ENCODE data around the gene TBC1D22B. TPM values are rescaled to one million over a fixed set of nuclear protein-coding genes. Genes with fewer than 3 reads are reported as not detected.

The TBC1D22B gene
- polyA plus RNA-seq, 3 donors: 3.9 to 5.0 (median 4.9) TPM

DNA sequence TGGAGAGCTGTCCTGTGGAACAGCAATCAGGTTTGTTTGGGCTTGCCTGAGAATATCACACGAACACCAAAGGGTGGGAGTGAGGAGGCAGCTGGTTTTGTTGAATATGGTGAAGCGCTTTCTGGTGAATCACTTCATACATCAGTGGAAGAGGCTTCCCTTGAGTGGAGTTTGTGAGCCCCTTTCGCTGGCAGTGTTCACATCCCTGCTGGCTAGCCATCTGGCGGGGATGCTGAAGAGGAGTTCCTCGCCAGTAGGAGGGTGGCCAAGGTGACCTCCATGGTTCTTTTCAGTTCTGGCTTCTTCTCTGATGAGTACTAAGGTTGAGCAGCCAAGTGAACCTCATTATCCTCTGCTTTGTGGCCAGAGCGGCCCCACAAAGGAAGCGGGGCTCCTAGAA, 58.5 kb downstream of the TBC1D22B start:
- H3K4me2 ChIP-seq (replicated peaks; ENCODE audit: extremely low read depth, low read length, poor library complexity, severe bottlenecking): no peak overlapping the region
- no peaks in the 10 kb centered on the region for H3K4me1 ChIP-seq (ENCODE audit: control insufficient read depth in 1 of 2, insufficient read depth in 2 of 2, low read length in 2 of 2)
- no peak for TF ChIP-seq CTCF (IDR thresholded peaks at IDR 0.05)
- 100% methylated on average over 3 of the region's 7 CpGs for WGBS (ENCODE audit: insufficient coverage)
- intact Hi-C loops (cut with micrococcal nuclease): no loop called here
- H3K4me3 ChIP-seq (replicated peaks in 1 of 3; ENCODE audit: low read depth in 2 of 3, low read length in 3 of 3): no peak overlapping the region
- no peaks in the 10 kb centered on the region for H3K27me3 ChIP-seq (ENCODE audit: control insufficient read depth in 2 of 2, insufficient read depth in 2 of 2, low read length in 2 of 2)
- H3K9me3 ChIP-seq (replicated peaks in 1 of 2; ENCODE audit: control insufficient read depth in 1 of 2, insufficient read depth in 1 of 2, low read length in 2 of 2): no peaks in the 10 kb centered on the region
- no peak overlapping the region for H3K9ac ChIP-seq (ENCODE audit: insufficient read depth, low read length, poor library complexity, severe bottlenecking)
- no peak overlapping the region for H3K4me3 Mint-ChIP-seq
- H3K79me2 ChIP-seq (ENCODE audit: insufficient read depth, low read length): no peaks in the 10 kb centered on the region
- H3K27me3 Mint-ChIP-seq (ENCODE audit: low read depth in 3 of 3): no peaks in the 10 kb centered on the region
- no peaks in the 10 kb centered on the region for H3K9me3 Mint-ChIP-seq
- H3K36me3 Mint-ChIP-seq: peaks cover 22 to 27% of the 10 kb centered on the region in 2 donors
- H3K36me3 ChIP-seq (replicated peaks in 1 of 2; ENCODE audit: control insufficient read depth in 1 of 2, insufficient read depth in 2 of 2, low read length in 2 of 2): peaks cover 51 to 88% of the 10 kb centered on the region in 2 donors
- H3K4me1 Mint-ChIP-seq: peaks cover 10% of the 10 kb centered on the region
- no peak overlapping the region for H2AFZ ChIP-seq (ENCODE audit: insufficient read depth, low read depth, low read length, poor library complexity, severe bottlenecking)
- H4K20me1 ChIP-seq (ENCODE audit: insufficient read depth, low read length): no peaks in the 10 kb centered on the region
- no peak overlapping the region for H3K27ac ChIP-seq (ENCODE audit: low read depth in 1 of 2, low read length in 2 of 2)
- no peak for DNase-seq
- no peak overlapping the region for H3K27ac Mint-ChIP-seq

DNA sequence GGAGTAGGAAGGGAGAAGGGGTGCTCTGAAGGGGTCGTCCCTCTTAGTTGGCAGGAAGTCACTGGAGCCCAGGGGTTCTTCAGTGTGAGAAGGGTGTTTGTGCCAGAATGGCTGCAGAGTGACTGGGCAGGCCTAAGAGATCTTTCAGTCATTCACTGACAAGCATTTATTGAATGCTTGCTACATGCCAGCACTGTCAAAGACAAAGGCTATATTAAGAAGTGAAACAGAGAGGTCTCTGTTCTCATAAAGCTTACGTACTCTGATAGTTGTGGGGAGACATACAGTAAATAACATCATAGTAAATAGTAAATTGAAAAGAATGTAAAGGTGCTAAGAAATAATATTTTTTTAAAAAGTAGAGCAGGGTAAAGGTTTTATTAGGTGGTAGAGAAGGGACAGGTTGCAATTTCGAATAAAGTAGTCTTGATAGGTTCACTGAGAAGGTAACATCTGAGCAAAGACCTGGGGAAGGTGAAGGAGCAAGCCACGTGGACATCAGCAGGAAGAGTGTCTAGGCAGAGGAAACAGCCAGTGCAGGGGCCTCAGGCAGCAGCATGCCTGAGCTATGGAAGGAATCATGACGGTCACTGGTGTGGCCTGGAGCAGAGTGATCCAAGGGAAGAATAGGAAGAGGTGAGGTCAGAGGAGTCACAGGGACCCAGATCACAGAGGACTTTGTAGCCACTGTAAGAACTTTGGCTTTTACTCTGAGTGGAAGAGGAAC, 59.9 kb downstream of the TBC1D22B start:
- WGBS (ENCODE audit: insufficient coverage): 90% methylated on average over 3 of the region's 5 CpGs
- H3K4me3 ChIP-seq (replicated peaks in 1 of 3; ENCODE audit: low read depth in 2 of 3, low read length in 3 of 3): no peak overlapping the region

More for the DNA sequence above, 59.9 kb downstream of the TBC1D22B start:
- Histone ChIP-seq H3K79me2 (ENCODE audit: insufficient read depth, low read length) (no peaks in the 10 kb centered on the region), H2AFZ (ENCODE audit: insufficient read depth, low read depth, low read length, poor library complexity, severe bottlenecking) (no peak overlapping the region), H3K4me1 (ENCODE audit: control insufficient read depth in 1 of 2, insufficient read depth in 2 of 2, low read length in 2 of 2) (no peaks in the 10 kb centered on the region), H3K9ac (ENCODE audit: insufficient read depth, low read length, poor library complexity, severe bottlenecking) (no peak overlapping the region), H3K9me3 (replicated peaks in 1 of 2; ENCODE audit: control insufficient read depth in 1 of 2, insufficient read depth in 1 of 2, low read length in 2 of 2) (no peaks in the 10 kb centered on the region), H4K20me1 (ENCODE audit: insufficient read depth, low read length) (no peaks in the 10 kb centered on the region), H3K27me3 (ENCODE audit: control insufficient read depth in 2 of 2, insufficient read depth in 2 of 2, low read length in 2 of 2) (no peaks in the 10 kb centered on the region), H3K27ac (ENCODE audit: low read depth in 1 of 2, low read length in 2 of 2) (no peak overlapping the region), H3K36me3 (replicated peaks in 1 of 2; ENCODE audit: control insufficient read depth in 1 of 2, insufficient read depth in 2 of 2, low read length in 2 of 2) (peaks cover 59 to 94% of the 10 kb centered on the region in 2 donors), H3K4me2 (replicated peaks; ENCODE audit: extremely low read depth, low read length, poor library complexity, severe bottlenecking) (no peak overlapping the region)
- peaks cover 22 to 32% of the 10 kb centered on the region in 2 donors for H3K36me3 Mint-ChIP-seq
- DNase-seq: no peak
- H3K4me1 Mint-ChIP-seq: peaks cover 10% of the 10 kb centered on the region
- H3K27me3 Mint-ChIP-seq (ENCODE audit: low read depth in 3 of 3): no peaks in the 10 kb centered on the region
- H3K9me3 Mint-ChIP-seq: no peaks in the 10 kb centered on the region
- no peak overlapping the region for H3K4me3 Mint-ChIP-seq
- no peak overlapping the region for H3K27ac Mint-ChIP-seq
- no peak for TF ChIP-seq CTCF (IDR thresholded peaks at IDR 0.05)
- intact Hi-C loops (cut with micrococcal nuclease): no loop called here
